B cell (primary cell): ENCODE data around the gene CCDC116. TPM values are rescaled to one million over a fixed set of nuclear protein-coding genes. Genes with fewer than 3 reads are reported as not detected.
A peak's percentile ranks its signal among the peaks of the same experiment; 100 is the strongest.

Experiments
- ATAC-seq: fragments of 200-7000 bp; cut with Tn5 transposase; one replicate; pipeline ENCODE4 v1.10.0; 2021; ENCODE audit warnings: low read depth, mild to moderate bottlenecking, moderate number of reproducible peaks, moderate library complexity
- CTCF ChIA-PET: fragments of 350-600 bp; sonication (Branson Sonifier 250); formaldehyde crosslinking; loops from one replicate; lab custom pipeline; 2021; ENCODE audit warnings: antibody characterized with exemption, inconsistent platforms; lab: Charles Lee
- POLR2A ChIA-PET: fragments of 350-600 bp; sonication (Branson Sonifier 250); formaldehyde crosslinking; loops from one replicate; lab custom pipeline; 2021; ENCODE audit warnings: antibody characterized with exemption; lab: Charles Lee
- DNase-seq: peaks from one replicate; pipeline ENCODE4 v3.0.0; 2013
- H2AFZ ChIP-seq: 2 replicates; pipeline ENCODE4 v1.6.1; 2012; ENCODE audit warnings: mild to moderate bottlenecking, low read depth, low read length; ENCODE audit not compliant: insufficient read depth, poor library complexity, severe bottlenecking
- H3K27ac ChIP-seq, 2 donors: 1 replicate in 1 of 2; 2 replicates in 1 of 2; pipeline ENCODE4 v1.5.1; 2012 to 2013; ENCODE audit warnings: low read length in 2 of 2, mild to moderate bottlenecking in 2 of 2, moderate library complexity in 1 of 2
- H3K27me3 ChIP-seq, 4 experiments: fragments of 200-600 bp in 1 of 4; sonication (generic) in 1 of 4; replicated peaks in 1 of 4; 1 replicate in 2 of 4; 2 replicates in 2 of 4; pipeline versions ENCODE4 v1.6.1 to v1.7.0; 2013 to 2016; ENCODE audit warnings: low read length in 3 of 4, mild to moderate bottlenecking in 2 of 4, mixed read lengths in 1 of 4, moderate library complexity in 1 of 4; ENCODE audit not compliant: insufficient read depth in 4 of 4, control insufficient read depth in 3 of 4; ENCODE audit errors: control extremely low read depth in 1 of 4
- H3K36me3 ChIP-seq, 2 experiments: replicated peaks in 1 of 2; 1 replicate in 1 of 2; 2 replicates in 1 of 2; pipeline versions ENCODE4 v1.6.1 to v1.7.1; 2013; ENCODE audit warnings: low read length in 1 of 2; ENCODE audit not compliant: insufficient read depth in 2 of 2, control insufficient read depth in 1 of 2; ENCODE audit errors: control extremely low read depth in 1 of 2, extremely low read depth in 1 of 2
- H3K4me1 ChIP-seq, 2 donors: fragments of 200-600 bp in 1 of 2; sonication (generic) in 1 of 2; 1 replicate in 1 of 2; 2 replicates in 1 of 2; pipeline versions ENCODE4 v1.5.1 to v1.6.1; 2013 to 2017; ENCODE audit warnings: low read length in 2 of 2; ENCODE audit not compliant: control insufficient read depth in 2 of 2, insufficient read depth in 2 of 2
- H3K4me2 ChIP-seq: replicated peaks from 2 replicates; pipeline ENCODE3; 2012; ENCODE audit warnings: mild to moderate bottlenecking, low read depth, low read length; ENCODE audit not compliant: poor library complexity, severe bottlenecking
- H3K4me3 ChIP-seq, 5 experiments: fragments of 200-600 bp in 1 of 5; sonication (generic) in 1 of 5; 1 replicate in 3 of 5; 2 replicates in 2 of 5; pipeline versions ENCODE4 v1.5.1 to v1.7.0; 2011 to 2016; ENCODE audit warnings: low read length in 4 of 5, mild to moderate bottlenecking in 4 of 5, low read depth in 2 of 5, control low read depth in 1 of 5, moderate library complexity in 1 of 5; ENCODE audit not compliant: insufficient read depth in 1 of 5; ENCODE audit errors: control extremely low read depth in 1 of 5, extremely low read depth in 1 of 5
- H3K79me2 ChIP-seq: fragments of 200-600 bp; sonication (generic); one replicate; pipeline ENCODE4 v1.6.0; 2016; ENCODE audit warnings: low read length; ENCODE audit not compliant: control insufficient read depth, insufficient read depth
- H3K9ac ChIP-seq: fragments of 200-600 bp; sonication (generic); 2 replicates; pipeline ENCODE4 v1.6.1; 2017; ENCODE audit warnings: mild to moderate bottlenecking, low read length, moderate library complexity
- H3K9me3 ChIP-seq, 3 donors: one replicate each; pipeline versions ENCODE4 v1.6.1 to v1.7.1; 2013; ENCODE audit warnings: low read length in 2 of 3; ENCODE audit not compliant: control insufficient read depth in 2 of 3, insufficient read depth in 1 of 3; ENCODE audit errors: control extremely low read depth in 1 of 3
- H4K20me1 ChIP-seq: 2 replicates; pipeline ENCODE4 v1.6.0; 2012; ENCODE audit warnings: mild to moderate bottlenecking, low read length; ENCODE audit not compliant: insufficient read depth, control insufficient read depth, poor library complexity, severe bottlenecking
- H3K27ac Mint-ChIP-seq: one replicate; pipeline ENCODE4 v1.8.0; 2021; ENCODE audit warnings: mixed read lengths
- H3K27me3 Mint-ChIP-seq: one replicate; pipeline ENCODE4 v1.8.0; 2021; ENCODE audit warnings: mixed read lengths
- H3K4me1 Mint-ChIP-seq: one replicate; pipeline ENCODE4 v1.8.0; 2021; ENCODE audit warnings: mixed read lengths
- H3K4me3 Mint-ChIP-seq: one replicate; pipeline ENCODE4 v1.8.0; 2021; ENCODE audit warnings: mixed read lengths
- H3K9me3 Mint-ChIP-seq: one replicate; pipeline ENCODE4 v1.8.0; 2022; ENCODE audit warnings: mixed read lengths; ENCODE audit not compliant: insufficient read depth
- EZH2 ChIP-seq: IDR thresholded peaks from 2 replicates; pipeline ENCODE4 v1.6.1; 2012; ENCODE audit warnings: borderline replicate concordance, low read depth, mild to moderate bottlenecking, moderate library complexity, low read length; ENCODE audit not compliant: insufficient read depth, poor library complexity, severe bottlenecking
- WGBS: methylation state at CpG from one replicate; pipeline ENCODE4 v1.1.5; 2013; ENCODE audit warnings: missing lambda C conversion rate; ENCODE audit not compliant: insufficient coverage; 5-methylcytosine and 5-hydroxymethylcytosine counted together
- intact Hi-C: fragments of 100-400 bp; cut with micrococcal nuclease; formaldehyde crosslinking; loops from one replicate; pipeline ENCODE4 v1.10.0; 2022
- polyA plus RNA-seq: library from polyadenylated mRNA; depleted of rRNA; stranded (reverse); fragments of >200 nt; gene quantifications from 2 replicates; pipeline ENCODE4 v1.2.3, GENCODE V29; 2012
- total RNA-seq, 2 donors: library from RNA; stranded (reverse); fragments of 120-200 nt in 1 of 2; gene quantifications; 1 replicate in 1 of 2; 2 replicates in 1 of 2; pipeline versions ENCODE4 v1.2.3 to v1.2.4, GENCODE V29; 2013 to 2022
- TF ChIP-seq, protein P1 (sequence below): fragments of 200-600 bp; IDR thresholded peaks from one replicate; pipeline ENCODE4 v1.8.0; 2022; ENCODE audit warnings: antibody characterized with exemption, mild to moderate bottlenecking

Gene CCDC116
- total and polyA plus RNA-seq, 2 donors (not counting 1 experiment from before 2014, with no cell fraction given) = 0.52 to 0.55 TPM

DNA sequence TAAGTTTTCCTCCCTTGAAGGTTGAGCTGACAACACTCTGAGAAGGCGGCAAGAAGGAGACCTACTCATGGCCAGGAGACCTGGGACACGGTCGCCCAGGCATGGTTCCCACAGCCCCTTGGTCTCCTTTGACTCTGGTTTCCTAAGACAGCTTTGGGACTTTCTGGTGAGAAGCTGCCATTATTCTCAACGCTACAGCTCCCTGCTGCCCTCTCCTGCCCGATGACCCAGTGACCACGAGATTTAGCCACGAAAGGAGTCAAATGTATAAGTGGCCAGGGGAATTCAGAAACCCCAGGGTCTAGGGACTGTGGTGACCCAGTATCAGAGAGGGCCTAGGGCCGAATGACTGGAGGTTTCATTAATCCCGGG lies 8.8 kb downstream of the CCDC116 start:
- intact Hi-C loops = loop anchor here (5.0 kb wide), 1 partner anchor 639 kb away; the partner anchor contains the start of gene THAP7
- 3% methylated on average over 7 of the region's 9 CpGs for WGBS
- CTCF ChIA-PET = interaction anchor here (0.6 to 7.9 kb wide), 5 partner anchors 14 to 756 kb away, joined by 3 to 168 read pairs (median 5); partner anchors contain the start of genes CCDC116 and YDJC

More for the DNA sequence above, 8.8 kb downstream of the CCDC116 start:
- Histone ChIP-seq H3K4me3 (peak overlapping the region in 4 of 5 experiments; percentile 46 to 70 (median 58)), H3K9ac (peak overlapping the region; percentile 93), H3K27me3 (no peaks in the 10 kb centered on the region), H3K4me2 (peak overlapping the region; percentile 100), H3K9me3 (peaks cover 0 to 3% (median 0%) of the 10 kb centered on the region in 3 donors), H4K20me1 (peaks cover 8% of the 10 kb centered on the region), H3K79me2 (peaks cover 7% of the 10 kb centered on the region), H2AFZ (peak overlapping the region; percentile 99), H3K27ac (peak overlapping the region; percentile 5 to 84), H3K4me1 (peaks cover 12 to 21% of the 10 kb centered on the region in 2 donors), H3K36me3 (peaks cover 0 to 4% of the 10 kb centered on the region in 2 experiments)
- H3K4me3 Mint-ChIP-seq = peak overlapping the region; percentile 82
- H3K27ac Mint-ChIP-seq = peak overlapping the region; percentile 78
- H3K27me3 Mint-ChIP-seq = no peaks in the 10 kb centered on the region
- H3K4me1 Mint-ChIP-seq = peaks cover 21% of the 10 kb centered on the region
- no peaks in the 10 kb centered on the region for H3K9me3 Mint-ChIP-seq
- no peak for DNase-seq
- TF ChIP-seq, protein P1, sequence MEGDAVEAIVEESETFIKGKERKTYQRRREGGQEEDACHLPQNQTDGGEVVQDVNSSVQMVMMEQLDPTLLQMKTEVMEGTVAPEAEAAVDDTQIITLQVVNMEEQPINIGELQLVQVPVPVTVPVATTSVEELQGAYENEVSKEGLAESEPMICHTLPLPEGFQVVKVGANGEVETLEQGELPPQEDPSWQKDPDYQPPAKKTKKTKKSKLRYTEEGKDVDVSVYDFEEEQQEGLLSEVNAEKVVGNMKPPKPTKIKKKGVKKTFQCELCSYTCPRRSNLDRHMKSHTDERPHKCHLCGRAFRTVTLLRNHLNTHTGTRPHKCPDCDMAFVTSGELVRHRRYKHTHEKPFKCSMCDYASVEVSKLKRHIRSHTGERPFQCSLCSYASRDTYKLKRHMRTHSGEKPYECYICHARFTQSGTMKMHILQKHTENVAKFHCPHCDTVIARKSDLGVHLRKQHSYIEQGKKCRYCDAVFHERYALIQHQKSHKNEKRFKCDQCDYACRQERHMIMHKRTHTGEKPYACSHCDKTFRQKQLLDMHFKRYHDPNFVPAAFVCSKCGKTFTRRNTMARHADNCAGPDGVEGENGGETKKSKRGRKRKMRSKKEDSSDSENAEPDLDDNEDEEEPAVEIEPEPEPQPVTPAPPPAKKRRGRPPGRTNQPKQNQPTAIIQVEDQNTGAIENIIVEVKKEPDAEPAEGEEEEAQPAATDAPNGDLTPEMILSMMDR = no peak
- TF ChIP-seq EZH2 = no peak
- no peak for ATAC-seq
- POLR2A ChIA-PET = interaction anchor here (0.6 to 2.2 kb wide), 5 partner anchors 9 to 56 kb away, joined by 3 to 16 read pairs (median 5); partner anchors contain the start of genes CCDC116, PPIL2 and YDJC
